Stimulated activated CD4-positive, alpha-beta T cell treated with anti-CD3 and anti-CD28 coated beads, Interleukin-4, amount 100 ng/mL, for 48 hours (primary cell): ENCODE measurements around the gene UBL4A.

Experiments
- DNase-seq, 2 donors: peaks; one replicate each; pipeline ENCODE4 v3.0.0-alpha.2; 2020; ENCODE audit warnings: low read depth in 2 of 2

Gene UBL4A

GRCh38 chrX:154439841-154440240 lies 46.6 kb downstream of the UBL4A start:
- DNase-seq: no peak

GRCh38 chrX:154437971-154438893 lies 48.2 kb downstream of the UBL4A start:
- DNase-seq: no peak

- DNase-seq: peak in 1 of 2 donors; percentile 38
Measured at GRCh38 chrX:154436983-154437752, 49.2 kb downstream of the UBL4A start, which contains the start of gene GDI1. GDI1 (plus strand) TSS chrX:154437154; CDS start chrX:154437255, 101 bp downstream.

GRCh38 chrX:154436374-154436982 lies 49.9 kb downstream of the UBL4A start:
- no peak for DNase-seq

- no peak for DNase-seq
Measured at GRCh38 chrX:154435171-154435733, 51.2 kb downstream of the UBL4A start.

GRCh38 chrX:154434394-154435168 lies 51.8 kb downstream of the UBL4A start:
- DNase-seq: no peak
